Stimulated activated naive CD4-positive, alpha-beta T cell (primary cell): ENCODE results near the gene CAMK2G.

Experiments
- DNase-seq, 6 experiments: peaks; one replicate each; lab custom pipeline; 2025; lab: John Stamatoyannopoulos, UW

Gene CAMK2G

GRCh38 chr10:73863039-73863817, 11.1 kb downstream of the CAMK2G start:
- DNase-seq, result no peak

GRCh38 chr10:73862011-73862410, 12.3 kb downstream of the CAMK2G start:
- no peak for DNase-seq

GRCh38 chr10:73859784-73860491, 14.4 kb downstream of the CAMK2G start:
- DNase-seq, result no peak

- DNase-seq, result no peak
Observed at GRCh38 chr10:73859428-73859783, 14.9 kb downstream of the CAMK2G start.

- no peak for DNase-seq
Observed at GRCh38 chr10:73858750-73859427, 15.5 kb downstream of the CAMK2G start.

- DNase-seq, result no peak
Observed at GRCh38 chr10:73858013-73858708, 16.2 kb downstream of the CAMK2G start.

- DNase-seq, result no peak
Observed at GRCh38 chr10:73857446-73857845, 16.9 kb downstream of the CAMK2G start.

- DNase-seq, result no peak
Observed at GRCh38 chr10:73856261-73856660, 18.1 kb downstream of the CAMK2G start.

- DNase-seq, result no peak
Observed at GRCh38 chr10:73855413-73855812, 18.9 kb downstream of the CAMK2G start.

- no peak for DNase-seq
Observed at GRCh38 chr10:73854310-73854709, 20.0 kb downstream of the CAMK2G start.

- DNase-seq, result no peak
Observed at GRCh38 chr10:73853196-73853595, 21.2 kb downstream of the CAMK2G start.

- no peak for DNase-seq
Observed at GRCh38 chr10:73850863-73851461, 23.4 kb downstream of the CAMK2G start.

GRCh38 chr10:73850211-73850610, 24.1 kb downstream of the CAMK2G start:
- DNase-seq, result no peak

GRCh38 chr10:73848821-73849489, 25.4 kb downstream of the CAMK2G start:
- peak; percentile 75 to 91 (median 86) for DNase-seq

- no peak for DNase-seq
Observed at GRCh38 chr10:73847031-73847430, 27.3 kb downstream of the CAMK2G start.

GRCh38 chr10:73843261-73843660, 31.1 kb downstream of the CAMK2G start:
- no peak for DNase-seq

GRCh38 chr10:73842349-73842748, 32.0 kb downstream of the CAMK2G start:
- DNase-seq, result no peak

- no peak for DNase-seq
Observed at GRCh38 chr10:73841526-73842285, 32.6 kb downstream of the CAMK2G start.

- no peak for DNase-seq
Observed at GRCh38 chr10:73841061-73841421, 33.3 kb downstream of the CAMK2G start.

GRCh38 chr10:73840403-73841060, 33.8 kb downstream of the CAMK2G start:
- no peak for DNase-seq
